ENCODE data around the gene HAUS5. TPM values are rescaled to one million over a fixed set of nuclear protein-coding genes. Genes with fewer than 3 reads are reported as not detected.

HAUS5 gene
- total and polyA plus RNA-seq, 2 of the 8 experiments (the other 6 are each of a cell fraction or from before 2014, with no cell fraction given), result 13.8 to 25.7 TPM

- Histone ChIP-seq H3K79me1 (ENCODE audit: low read depth, low read length) (no peaks in the 10 kb centered on the region), H3K23ac (ENCODE audit: insufficient read length) (no peak overlapping the region), H3K14ac (ENCODE audit: insufficient read length) (no peak overlapping the region), H3K18ac (ENCODE audit: extremely low read depth, low read length) (no peak overlapping the region), H4K20me1 (replicated peaks in 1 of 2; ENCODE audit: control insufficient read depth in 1 of 2, insufficient read depth in 2 of 2, low read length in 2 of 2) (peaks cover 7 to 8% of the 10 kb centered on the region in 2 experiments), H3K23me2 (ENCODE audit: low read depth, low read length) (peaks cover 2% of the 10 kb centered on the region; the same call in 1 of the 2 replicates), H3K27me3 (replicated peaks in 1 of 4; ENCODE audit: control insufficient read depth in 3 of 4, extremely low read depth in 1 of 4, insufficient read depth in 3 of 4, low read length in 3 of 4) (peaks cover 0 to 16% (median 9%) of the 10 kb centered on the region in 4 experiments; a peak in 5 of 7 replicates), H3K4me2 (ENCODE audit: insufficient read depth in 1 of 2, low read depth in 2 of 2, low read length in 2 of 2) (no peak overlapping the region), H2BK15ac (ENCODE audit: low read length) (no peak overlapping the region), H3K9me3 (ENCODE audit: insufficient read depth in 2 of 2, low read depth in 1 of 2, low read length in 1 of 2) (no peaks in the 10 kb centered on the region; a peak in 1 of 4 replicates), H4K91ac (replicated peaks; ENCODE audit: insufficient read length, low read length) (no peak overlapping the region), H3K56ac (replicated peaks; ENCODE audit: insufficient read length, low read depth, low read length) (no peak overlapping the region), H3K4me1 (replicated peaks in 1 of 4; ENCODE audit: control insufficient read depth in 3 of 4, insufficient read depth in 4 of 4, low read length in 3 of 4) (peaks cover 0 to 6% (median 4%) of the 10 kb centered on the region in 4 experiments; a peak in 3 of 7 replicates), H3K4ac (replicated peaks; ENCODE audit: insufficient read length, low read depth, low read length) (no peak overlapping the region), H2BK12ac (ENCODE audit: low read depth, low read length) (no peak overlapping the region), H2BK5ac (ENCODE audit: low read depth, low read length) (no peak overlapping the region), H3K9ac (replicated peaks in 1 of 4; ENCODE audit: extremely low read depth in 1 of 4, low read depth in 3 of 4, low read length in 3 of 4) (no peak overlapping the region), H3K79me2 (ENCODE audit: control insufficient read depth in 1 of 2, insufficient read depth in 2 of 2, low read length in 2 of 2) (no peaks in the 10 kb centered on the region), H2BK20ac (ENCODE audit: low read length) (no peak overlapping the region), H4K5ac (ENCODE audit: insufficient read length, low read depth, low read length) (no peak overlapping the region), H2AK5ac (ENCODE audit: low read depth, low read length) (no peak overlapping the region), H4K8ac (ENCODE audit: extremely low read depth, insufficient read depth, low read length) (no peak overlapping the region), H3K4me3 (ENCODE audit: extremely low read depth in 1 of 4, insufficient read depth in 2 of 4, low read depth in 3 of 4, low read length in 4 of 4) (no peak overlapping the region), H2AFZ (ENCODE audit: low read length) (no peak overlapping the region), H3K36me3 (ENCODE audit: control insufficient read depth in 2 of 4, insufficient read depth in 4 of 4, low read length in 3 of 4) (no peaks in the 10 kb centered on the region), H2BK120ac (replicated peaks; ENCODE audit: low read depth, low read length) (no peak overlapping the region), H3K27ac (ENCODE audit: low read depth, low read length) (no peak overlapping the region)
- FAIRE-seq, result no peak
- no peak for DNase-seq (ENCODE audit: low read depth in 1 of 2, low spot score in 2 of 2)
- WGBS, 2 experiments (ENCODE audit: extremely low coverage in 1 of 2, insufficient coverage in 1 of 2, insufficient read length in 1 of 2, insufficient replicate concordance in 2 of 2, low coverage in 1 of 2, low lambda C conversion rate in 2 of 2, missing lambda C conversion rate in 1 of 2), result no CpG with 5 or more reads among the region's 2 CpGs
- CTCF ChIA-PET (ENCODE audit: partially characterized antibody), result interaction anchor here (0.6 to 3.1 kb wide), 6 partner anchors 14 to 1201 kb away, joined by 3 to 19 read pairs (median 5); no protein-coding TSS in a partner anchor
- POLR2A ChIA-PET (ENCODE audit: partially characterized antibody), result interaction anchor here (1.6 kb wide), 1 partner anchor 80 kb away, joined by 5 read pairs; no protein-coding TSS in a partner anchor
- no peak for TF ChIP-seq KDM4A (IDR thresholded peaks at IDR 0.05; ENCODE audit: low read depth, low read length, severe bottlenecking)
- TF ChIP-seq CTCF (IDR thresholded peaks at IDR 0.05; ENCODE audit: control extremely low read depth in 1 of 3, insufficient read depth in 1 of 3, low read depth in 1 of 3, low read length in 3 of 3), result no peak
- no peak for TF ChIP-seq ATF3 (IDR thresholded peaks at IDR 0.05; ENCODE audit: insufficient read depth, low read depth, low read length)
- TF ChIP-seq KDM5A (IDR thresholded peaks at IDR 0.05; ENCODE audit: low read length), result no peak
- TF ChIP-seq HDAC2 (IDR thresholded peaks at IDR 0.05; ENCODE audit: borderline replicate concordance in 1 of 2, low read depth in 2 of 2, low read length in 2 of 2), result no peak
- TF ChIP-seq PHF8 (conservative IDR thresholded peaks at IDR 0.05; ENCODE audit: low read depth, low read length), result no peak
- TF ChIP-seq CREB1 (IDR thresholded peaks at IDR 0.05), result no peak
- no peak for TF ChIP-seq SUZ12 (IDR thresholded peaks at IDR 0.05; ENCODE audit: low read length)
- TF ChIP-seq SP2 (IDR thresholded peaks at IDR 0.05; ENCODE audit: low read length), result no peak
- no peak for TF ChIP-seq TAF7 (optimal IDR thresholded peaks at IDR 0.05; ENCODE audit: borderline replicate concordance, low read depth, low read length)
- TF ChIP-seq POLR2AphosphoS5 (IDR thresholded peaks at IDR 0.05; ENCODE audit: low read depth, low read length), result no peak
These were observed 49.8 kb upstream of the HAUS5 start for GRCh38 chr19:35562776-35563175.
